HEK293 (cell line): Measurements from ENCODE around the gene MTHFD1L.

Source experiments
- CTCF ChIA-PET: fragments of 350-600 bp; formaldehyde crosslinking; extraction: SDS; loops from one replicate; lab custom pipeline; 2021; ENCODE audit warnings: antibody characterized with exemption; lab: Yijun Ruan, JAX
- POLR2A ChIA-PET: fragments of 300-600 bp; formaldehyde crosslinking; extraction: SDS; loops from one replicate; lab custom pipeline; 2020; ENCODE audit warnings: antibody characterized with exemption, inconsistent platforms; lab: Yijun Ruan, JAX
- H3K27ac ChIP-seq: fragments of 200-500 bp; sonication (Bioruptor generic); 2 replicates; pipeline ENCODE4 v1.5.1; 2014; ENCODE audit warnings: low read depth, low read length, control low read depth, inconsistent platforms; ENCODE audit errors: extremely low read depth
- H3K36me3 ChIP-seq, 2 experiments: fragments of 200-500 bp in 1 of 2; sonication (Bioruptor generic) in 1 of 2; 1 replicate in 1 of 2; 2 replicates in 1 of 2; pipeline ENCODE4 v1.5.1; 2014 to 2017; ENCODE audit warnings: inconsistent platforms in 2 of 2, low read length in 2 of 2; ENCODE audit not compliant: control insufficient read depth in 2 of 2, insufficient read depth in 1 of 2
- H3K4me1 ChIP-seq: fragments of 200-500 bp; sonication (Bioruptor generic); 2 replicates; pipeline ENCODE4 v1.5.1; 2014; ENCODE audit warnings: mild to moderate bottlenecking, low read length, inconsistent platforms; ENCODE audit not compliant: control insufficient read depth, insufficient read depth
- H3K4me3 ChIP-seq: 2 replicates; pipeline ENCODE4 v1.5.1; 2011; ENCODE audit warnings: low read depth, mild to moderate bottlenecking, control low read depth, low read length, moderate library complexity
- H3K9me3 ChIP-seq: fragments of 200-500 bp; sonication (Bioruptor generic); 2 replicates; pipeline ENCODE4 v1.5.1; 2014; ENCODE audit warnings: low read depth, low read length, inconsistent platforms; ENCODE audit not compliant: control insufficient read depth, insufficient read depth
- GLI4 ChIP-seq: fragments of 450-650 bp; formaldehyde crosslinking; IDR thresholded peaks from 2 replicates; pipeline ENCODE4 v1.5.1; 2016; ENCODE audit warnings: missing biosample characterization, missing genetic modification characterization
- ZBTB8A ChIP-seq: fragments of 450-650 bp; formaldehyde crosslinking; IDR thresholded peaks from 2 replicates; pipeline ENCODE4 v1.5.1; 2016; ENCODE audit warnings: missing biosample characterization, missing genetic modification characterization
- ZNF132 ChIP-seq: fragments of 450-650 bp; formaldehyde crosslinking; IDR thresholded peaks from 2 replicates; pipeline ENCODE4 v1.5.1; 2017; ENCODE audit warnings: missing biosample characterization, missing genetic modification characterization, borderline replicate concordance
- ZNF138 ChIP-seq: fragments of 450-650 bp; formaldehyde crosslinking; IDR thresholded peaks from 2 replicates; pipeline ENCODE4 v1.5.1; 2016; ENCODE audit warnings: missing biosample characterization, missing genetic modification characterization, borderline replicate concordance
- ZNF157 ChIP-seq: fragments of 450-650 bp; formaldehyde crosslinking; IDR thresholded peaks from 2 replicates; pipeline ENCODE4 v1.5.1; 2016; ENCODE audit warnings: missing biosample characterization, missing genetic modification characterization
- ZNF223 ChIP-seq: fragments of 450-650 bp; formaldehyde crosslinking; IDR thresholded peaks from 2 replicates; pipeline ENCODE4 v1.5.1; 2016; ENCODE audit warnings: missing biosample characterization, missing genetic modification characterization
- ZNF274 ChIP-seq, 2 experiments: fragments of 200-500 bp in 1 of 2; fragments of 450-650 bp in 1 of 2; sonication (Bioruptor generic) in 1 of 2; formaldehyde crosslinking in 1 of 2; IDR thresholded peaks; 2 replicates each; pipeline versions ENCODE4 v1.5.1 to v1.6.1; 2014 to 2016; ENCODE audit warnings: borderline replicate concordance in 1 of 2, inconsistent platforms in 1 of 2, low read length in 1 of 2, missing biosample characterization in 1 of 2, missing genetic modification characterization in 1 of 2
- ZNF302 ChIP-seq: fragments of 450-650 bp; formaldehyde crosslinking; IDR thresholded peaks from 2 replicates; pipeline ENCODE4 v1.5.1; 2016; ENCODE audit warnings: missing biosample characterization, missing genetic modification characterization, low read depth
- ZNF354C ChIP-seq: fragments of 450-650 bp; formaldehyde crosslinking; IDR thresholded peaks from 2 replicates; pipeline ENCODE4 v1.5.1; 2016; ENCODE audit warnings: missing biosample characterization, missing genetic modification characterization, low read depth, borderline replicate concordance
- ZNF37A ChIP-seq: fragments of 450-650 bp; IDR thresholded peaks from 2 replicates; pipeline ENCODE4 v1.5.1; 2018; ENCODE audit warnings: missing biosample characterization, missing genetic modification characterization
- ZNF426 ChIP-seq: fragments of 450-650 bp; formaldehyde crosslinking; IDR thresholded peaks from 2 replicates; pipeline ENCODE4 v1.5.1; 2017; ENCODE audit warnings: missing biosample characterization, missing genetic modification characterization, mild to moderate bottlenecking, inconsistent platforms, moderate library complexity
- ZNF548 ChIP-seq: fragments of 450-650 bp; formaldehyde crosslinking; IDR thresholded peaks from 2 replicates; pipeline ENCODE4 v1.5.1; 2016; ENCODE audit warnings: missing biosample characterization, missing genetic modification characterization
- ZNF623 ChIP-seq: fragments of 450-650 bp; formaldehyde crosslinking; IDR thresholded peaks from 2 replicates; pipeline ENCODE4 v1.5.1; 2016; ENCODE audit warnings: missing biosample characterization, missing genetic modification characterization
- ZNF624 ChIP-seq: fragments of 450-650 bp; formaldehyde crosslinking; IDR thresholded peaks from 2 replicates; pipeline ENCODE4 v1.5.1; 2017; ENCODE audit warnings: missing biosample characterization, missing genetic modification characterization
- ZNF791 ChIP-seq: fragments of 450-650 bp; formaldehyde crosslinking; IDR thresholded peaks from 2 replicates; pipeline ENCODE4 v1.5.1; 2016; ENCODE audit warnings: missing biosample characterization, missing genetic modification characterization
- TF ChIP-seq, protein P1 (sequence below): sonication (generic); formaldehyde crosslinking; IDR thresholded peaks from 2 replicates; pipeline ENCODE4 v1.8.1; 2022; ENCODE audit warnings: mild to moderate bottlenecking, moderate library complexity, missing genetic modification reagents
- TF ChIP-seq, protein P2 (sequence below): fragments of 450-650 bp; formaldehyde crosslinking; IDR thresholded peaks from 2 replicates; pipeline ENCODE4 v1.5.1; 2016; ENCODE audit warnings: missing biosample characterization, missing genetic modification characterization
- TF ChIP-seq, protein P3 (sequence below): fragments of 450-650 bp; formaldehyde crosslinking; IDR thresholded peaks from 2 replicates; pipeline ENCODE4 v1.5.1; 2016; ENCODE audit warnings: missing biosample characterization, missing genetic modification characterization
- TF ChIP-seq, protein P4 (sequence below): fragments of 450-650 bp; formaldehyde crosslinking; IDR thresholded peaks from 2 replicates; pipeline ENCODE4 v1.5.1; 2016; ENCODE audit warnings: missing biosample characterization, missing genetic modification characterization
- TF ChIP-seq, protein P5 (sequence below): fragments of 450-650 bp; formaldehyde crosslinking; IDR thresholded peaks from 2 replicates; pipeline ENCODE4 v1.5.1; 2016; ENCODE audit warnings: missing biosample characterization, missing genetic modification characterization
- TF ChIP-seq, protein P6 (sequence below): fragments of 450-650 bp; formaldehyde crosslinking; IDR thresholded peaks from 2 replicates; pipeline ENCODE4 v1.5.1; 2016; ENCODE audit warnings: missing biosample characterization, missing genetic modification characterization, borderline replicate concordance

MTHFD1L gene

DNA sequence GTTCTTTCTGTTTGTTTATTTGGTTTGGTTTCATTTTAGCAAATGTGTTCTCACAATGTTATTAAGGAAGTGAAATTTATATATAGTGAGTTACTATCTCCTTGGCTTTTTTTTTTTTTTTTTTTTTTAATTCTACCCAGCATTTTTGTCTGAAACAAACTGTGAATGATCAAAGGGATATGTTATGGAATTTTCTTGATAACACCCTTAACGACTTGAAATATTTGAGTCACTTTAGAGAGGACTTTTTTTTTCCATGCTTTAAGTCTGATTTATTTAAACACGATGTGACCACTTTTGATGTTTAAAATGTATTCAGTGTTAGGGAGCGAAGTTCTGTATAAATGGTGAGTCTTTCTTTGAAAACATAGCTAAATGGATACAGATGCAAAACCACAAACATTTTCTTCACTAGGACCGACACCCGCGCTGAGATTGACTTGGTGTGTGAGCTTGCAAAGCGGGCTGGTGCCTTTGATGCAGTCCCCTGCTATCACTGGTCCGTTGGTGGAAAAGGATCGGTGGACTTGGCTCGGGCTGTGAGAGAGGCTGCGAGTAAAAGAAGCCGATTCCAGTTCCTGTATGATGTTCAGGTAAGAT, 149.7 kb downstream of the MTHFD1L start:
- TF ChIP-seq ZNF354C (tag by site-specific recombination) (no peak), ZNF624 (tag by site-specific recombination) (no peak), ZNF138 (tag by site-specific recombination) (no peak), ZNF157 (no peak), ZNF548 (tag by site-specific recombination) (no peak), ZNF791 (tag by site-specific recombination) (no peak), ZNF132 (tag by site-specific recombination) (no peak), ZBTB8A (tag by site-specific recombination) (no peak), ZNF274 (IDR thresholded peaks at IDR 0.05; ENCODE audit: low read length) (no peak), ZNF274 (tag by site-specific recombination; IDR thresholded peaks at IDR 0.05; ENCODE audit: borderline replicate concordance) (no peak), GLI4 (tag by site-specific recombination) (no peak), ZNF223 (tag by site-specific recombination) (no peak), ZNF37A (tag by site-specific recombination) (no peak), ZNF426 (no peak), ZNF302 (tag by site-specific recombination) (no peak)
- TF ChIP-seq, protein P1, sequence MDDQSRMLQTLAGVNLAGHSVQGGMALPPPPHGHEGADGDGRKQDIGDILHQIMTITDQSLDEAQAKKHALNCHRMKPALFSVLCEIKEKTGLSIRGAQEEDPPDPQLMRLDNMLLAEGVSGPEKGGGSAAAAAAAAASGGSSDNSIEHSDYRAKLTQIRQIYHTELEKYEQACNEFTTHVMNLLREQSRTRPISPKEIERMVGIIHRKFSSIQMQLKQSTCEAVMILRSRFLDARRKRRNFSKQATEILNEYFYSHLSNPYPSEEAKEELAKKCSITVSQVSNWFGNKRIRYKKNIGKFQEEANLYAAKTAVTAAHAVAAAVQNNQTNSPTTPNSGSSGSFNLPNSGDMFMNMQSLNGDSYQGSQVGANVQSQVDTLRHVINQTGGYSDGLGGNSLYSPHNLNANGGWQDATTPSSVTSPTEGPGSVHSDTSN (CRISPR knock-in tag): no peak
- TF ChIP-seq, protein P2, sequence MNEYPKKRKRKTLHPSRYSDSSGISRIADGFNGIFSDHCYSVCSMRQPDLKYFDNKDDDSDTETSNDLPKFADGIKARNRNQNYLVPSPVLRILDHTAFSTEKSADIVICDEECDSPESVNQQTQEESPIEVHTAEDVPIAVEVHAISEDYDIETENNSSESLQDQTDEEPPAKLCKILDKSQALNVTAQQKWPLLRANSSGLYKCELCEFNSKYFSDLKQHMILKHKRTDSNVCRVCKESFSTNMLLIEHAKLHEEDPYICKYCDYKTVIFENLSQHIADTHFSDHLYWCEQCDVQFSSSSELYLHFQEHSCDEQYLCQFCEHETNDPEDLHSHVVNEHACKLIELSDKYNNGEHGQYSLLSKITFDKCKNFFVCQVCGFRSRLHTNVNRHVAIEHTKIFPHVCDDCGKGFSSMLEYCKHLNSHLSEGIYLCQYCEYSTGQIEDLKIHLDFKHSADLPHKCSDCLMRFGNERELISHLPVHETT (tag by site-specific recombination): no peak
- TF ChIP-seq, protein P3, sequence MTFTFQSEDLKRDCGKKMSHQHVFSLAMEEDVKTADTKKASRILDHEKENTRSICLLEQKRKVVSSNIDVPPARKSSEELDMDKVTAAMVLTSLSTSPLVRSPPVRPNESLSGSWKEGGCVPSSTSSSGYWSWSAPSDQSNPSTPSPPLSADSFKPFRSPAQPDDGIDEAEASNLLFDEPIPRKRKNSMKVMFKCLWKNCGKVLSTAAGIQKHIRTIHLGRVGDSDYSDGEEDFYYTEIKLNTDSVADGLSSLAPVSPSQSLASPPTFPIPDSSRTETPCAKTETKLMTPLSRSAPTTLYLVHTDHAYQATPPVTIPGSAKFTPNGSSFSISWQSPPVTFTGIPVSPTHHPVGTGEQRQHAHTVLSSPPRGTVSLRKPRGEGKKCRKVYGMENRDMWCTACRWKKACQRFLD (tag by site-specific recombination): no peak
- no peaks in the 10 kb centered on the region for H3K9me3 ChIP-seq
- peaks cover 0 to 19% of the 10 kb centered on the region in 2 experiments; a peak in 2 of 3 replicates for H3K36me3 ChIP-seq
- no peak overlapping the region for H3K4me3 ChIP-seq
- no peaks in the 10 kb centered on the region for H3K4me1 ChIP-seq
- POLR2A ChIA-PET: interaction anchor here (0.5 to 4.5 kb wide), 2 partner anchors 98 to 310 kb away, joined by 3 to 25 read pairs; no protein-coding TSS in a partner anchor
- H3K27ac ChIP-seq: no peak overlapping the region
- CTCF ChIA-PET: interaction anchor here (0.6 to 24.7 kb wide), 35 partner anchors 10 to 958 kb away, joined by 3 to 512 read pairs (median 4); no protein-coding TSS in a partner anchor

DNA sequence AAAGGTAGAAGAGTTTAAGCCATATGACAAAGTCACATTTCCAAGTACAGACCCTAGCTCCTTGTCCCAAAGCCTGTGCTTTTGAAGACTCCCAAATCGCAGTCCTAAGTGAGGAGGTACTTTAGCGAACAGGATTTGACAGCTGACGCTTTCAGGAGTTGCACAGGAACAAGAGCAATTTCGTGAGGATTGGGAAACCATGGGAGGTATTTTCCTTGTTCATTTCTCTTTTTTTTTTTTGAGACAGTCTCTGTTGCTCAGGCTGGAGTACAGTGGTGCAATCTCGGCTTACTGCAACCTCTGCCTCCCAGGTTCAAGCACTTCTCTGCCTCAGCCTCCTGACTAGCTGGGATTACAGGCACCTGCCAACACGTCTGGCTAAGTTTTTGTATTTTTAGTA, 150.6 kb downstream of the MTHFD1L start:
- CTCF ChIA-PET: interaction anchor here (0.6 to 24.7 kb wide), 9 partner anchors 9 to 354 kb away, joined by 3 to 512 read pairs (median 4); no protein-coding TSS in a partner anchor
- Histone ChIP-seq H3K27ac (no peak overlapping the region), H3K36me3 (peaks cover 0 to 19% of the 10 kb centered on the region in 2 experiments; a peak in 2 of 3 replicates), H3K9me3 (no peaks in the 10 kb centered on the region), H3K4me3 (no peak overlapping the region), H3K4me1 (no peaks in the 10 kb centered on the region)
- no peak for TF ChIP-seq ZNF623 (tag by site-specific recombination)
- TF ChIP-seq, protein P4, sequence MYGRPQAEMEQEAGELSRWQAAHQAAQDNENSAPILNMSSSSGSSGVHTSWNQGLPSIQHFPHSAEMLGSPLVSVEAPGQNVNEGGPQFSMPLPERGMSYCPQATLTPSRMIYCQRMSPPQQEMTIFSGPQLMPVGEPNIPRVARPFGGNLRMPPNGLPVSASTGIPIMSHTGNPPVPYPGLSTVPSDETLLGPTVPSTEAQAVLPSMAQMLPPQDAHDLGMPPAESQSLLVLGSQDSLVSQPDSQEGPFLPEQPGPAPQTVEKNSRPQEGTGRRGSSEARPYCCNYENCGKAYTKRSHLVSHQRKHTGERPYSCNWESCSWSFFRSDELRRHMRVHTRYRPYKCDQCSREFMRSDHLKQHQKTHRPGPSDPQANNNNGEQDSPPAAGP (tag by site-specific recombination): no peak
- TF ChIP-seq, protein P5, sequence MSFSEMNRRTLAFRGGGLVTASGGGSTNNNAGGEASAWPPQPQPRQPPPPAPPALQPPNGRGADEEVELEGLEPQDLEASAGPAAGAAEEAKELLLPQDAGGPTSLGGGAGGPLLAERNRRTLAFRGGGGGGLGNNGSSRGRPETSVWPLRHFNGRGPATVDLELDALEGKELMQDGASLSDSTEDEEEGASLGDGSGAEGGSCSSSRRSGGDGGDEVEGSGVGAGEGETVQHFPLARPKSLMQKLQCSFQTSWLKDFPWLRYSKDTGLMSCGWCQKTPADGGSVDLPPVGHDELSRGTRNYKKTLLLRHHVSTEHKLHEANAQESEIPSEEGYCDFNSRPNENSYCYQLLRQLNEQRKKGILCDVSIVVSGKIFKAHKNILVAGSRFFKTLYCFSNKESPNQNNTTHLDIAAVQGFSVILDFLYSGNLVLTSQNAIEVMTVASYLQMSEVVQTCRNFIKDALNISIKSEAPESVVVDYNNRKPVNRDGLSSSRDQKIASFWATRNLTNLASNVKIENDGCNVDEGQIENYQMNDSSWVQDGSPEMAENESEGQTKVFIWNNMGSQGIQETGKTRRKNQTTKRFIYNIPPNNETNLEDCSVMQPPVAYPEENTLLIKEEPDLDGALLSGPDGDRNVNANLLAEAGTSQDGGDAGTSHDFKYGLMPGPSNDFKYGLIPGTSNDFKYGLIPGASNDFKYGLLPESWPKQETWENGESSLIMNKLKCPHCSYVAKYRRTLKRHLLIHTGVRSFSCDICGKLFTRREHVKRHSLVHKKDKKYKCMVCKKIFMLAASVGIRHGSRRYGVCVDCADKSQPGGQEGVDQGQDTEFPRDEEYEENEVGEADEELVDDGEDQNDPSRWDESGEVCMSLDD (tag by site-specific recombination): no peak
- TF ChIP-seq, protein P6, sequence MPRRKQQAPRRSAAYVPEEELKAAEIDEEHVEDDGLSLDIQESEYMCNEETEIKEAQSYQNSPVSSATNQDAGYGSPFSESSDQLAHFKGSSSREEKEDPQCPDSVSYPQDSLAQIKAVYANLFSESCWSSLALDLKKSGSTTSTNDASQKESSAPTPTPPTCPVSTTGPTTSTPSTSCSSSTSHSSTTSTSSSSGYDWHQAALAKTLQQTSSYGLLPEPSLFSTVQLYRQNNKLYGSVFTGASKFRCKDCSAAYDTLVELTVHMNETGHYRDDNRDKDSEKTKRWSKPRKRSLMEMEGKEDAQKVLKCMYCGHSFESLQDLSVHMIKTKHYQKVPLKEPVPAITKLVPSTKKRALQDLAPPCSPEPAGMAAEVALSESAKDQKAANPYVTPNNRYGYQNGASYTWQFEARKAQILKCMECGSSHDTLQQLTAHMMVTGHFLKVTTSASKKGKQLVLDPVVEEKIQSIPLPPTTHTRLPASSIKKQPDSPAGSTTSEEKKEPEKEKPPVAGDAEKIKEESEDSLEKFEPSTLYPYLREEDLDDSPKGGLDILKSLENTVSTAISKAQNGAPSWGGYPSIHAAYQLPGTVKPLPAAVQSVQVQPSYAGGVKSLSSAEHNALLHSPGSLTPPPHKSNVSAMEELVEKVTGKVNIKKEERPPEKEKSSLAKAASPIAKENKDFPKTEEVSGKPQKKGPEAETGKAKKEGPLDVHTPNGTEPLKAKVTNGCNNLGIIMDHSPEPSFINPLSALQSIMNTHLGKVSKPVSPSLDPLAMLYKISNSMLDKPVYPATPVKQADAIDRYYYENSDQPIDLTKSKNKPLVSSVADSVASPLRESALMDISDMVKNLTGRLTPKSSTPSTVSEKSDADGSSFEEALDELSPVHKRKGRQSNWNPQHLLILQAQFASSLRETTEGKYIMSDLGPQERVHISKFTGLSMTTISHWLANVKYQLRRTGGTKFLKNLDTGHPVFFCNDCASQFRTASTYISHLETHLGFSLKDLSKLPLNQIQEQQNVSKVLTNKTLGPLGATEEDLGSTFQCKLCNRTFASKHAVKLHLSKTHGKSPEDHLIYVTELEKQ (tag by site-specific recombination): no peak
- POLR2A ChIA-PET: interaction anchor here (4.5 kb wide), 1 partner anchor 309 kb away, joined by 25 read pairs; no protein-coding TSS in a partner anchor
